ENCODE data around the gene TSSK2.

- TF ChIP-seq CTCF (conservative IDR thresholded peaks at IDR 0.05 in 1 of 2, IDR thresholded peaks at IDR 0.05 in 1 of 2; ENCODE audit: extremely low read depth in 1 of 2, insufficient read depth in 1 of 2, low read depth in 1 of 2, low read length in 2 of 2) (no peak), EZH2 (IDR thresholded peaks at IDR 0.05; ENCODE audit: borderline replicate concordance, low read length) (no peak)
These were observed 43.3 kb downstream of the TSSK2 start for GRCh38 chr22:19174106-19175025.
